Retinal pigment epithelial cell (primary cell): ENCODE results near the gene CELF6.

Source experiments
- DNase-seq: peaks from one replicate; pipeline ENCODE4 v3.0.0-alpha.2; 2010; ENCODE audit warnings: low read depth
- H3K4me3 ChIP-seq: 2 replicates; pipeline ENCODE4 v1.5.1; 2011; ENCODE audit warnings: mild to moderate bottlenecking, low read length, control low read depth, moderate library complexity
- CTCF ChIP-seq: conservative IDR thresholded peaks from 2 replicates; pipeline ENCODE4 v1.5.1; 2011; ENCODE audit warnings: low read depth, low read length, control low read depth, inconsistent platforms

Gene CELF6

DNA sequence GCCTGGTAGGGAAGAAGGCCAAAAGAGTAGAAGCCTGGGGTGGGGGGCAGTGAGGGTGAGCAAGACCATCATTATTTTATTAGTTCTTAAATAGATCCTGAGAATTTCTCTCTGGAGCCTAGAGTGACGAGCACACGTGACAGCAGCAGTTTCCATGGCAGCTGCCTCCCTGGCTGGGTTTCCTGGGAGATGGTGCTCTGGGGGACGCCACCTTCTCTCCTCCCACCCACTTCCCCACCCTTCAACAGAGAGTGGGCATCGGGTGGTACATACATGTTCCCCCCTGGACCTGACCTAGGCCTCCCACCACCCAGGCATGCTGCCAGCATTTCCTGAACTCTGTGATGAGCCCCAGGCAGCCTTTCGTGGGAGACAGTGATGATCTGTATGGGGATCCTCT is 12.9 kb downstream of the CELF6 start:
- no peak overlapping the region for H3K4me3 ChIP-seq
- DNase-seq = no peak
- no peak for TF ChIP-seq CTCF

- no peak for DNase-seq
- TF ChIP-seq CTCF = no peak
- no peak overlapping the region for H3K4me3 ChIP-seq
These were observed 13.7 kb downstream of the CELF6 start for GRCh38 chr15:72306211-72306785.

DNA sequence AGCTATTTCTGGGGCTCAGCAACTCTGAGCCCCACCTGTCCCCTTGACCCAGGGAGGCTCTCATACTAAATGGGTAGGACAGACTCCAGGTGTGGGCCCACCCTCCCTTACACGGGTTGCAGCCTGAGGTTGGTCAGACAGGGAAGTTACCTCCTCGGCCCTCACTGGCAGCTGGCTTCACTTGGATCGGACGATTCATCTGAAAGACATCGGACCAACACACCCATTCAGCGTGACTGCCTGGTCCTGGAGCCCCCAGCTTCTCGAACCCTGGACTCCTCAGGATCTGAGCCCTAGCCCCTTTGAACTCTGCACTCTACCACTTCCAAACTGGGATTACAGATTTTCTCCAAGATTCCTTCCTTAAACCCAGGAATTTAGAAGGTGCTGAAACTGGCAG is 15.4 kb downstream of the CELF6 start:
- H3K4me3 ChIP-seq = no peak overlapping the region
- DNase-seq = no peak
- TF ChIP-seq CTCF = no peak

- TF ChIP-seq CTCF = no peak
- H3K4me3 ChIP-seq = no peak overlapping the region
- DNase-seq = no peak
These were observed 17.0 kb downstream of the CELF6 start for GRCh38 chr15:72302955-72303354.

DNA sequence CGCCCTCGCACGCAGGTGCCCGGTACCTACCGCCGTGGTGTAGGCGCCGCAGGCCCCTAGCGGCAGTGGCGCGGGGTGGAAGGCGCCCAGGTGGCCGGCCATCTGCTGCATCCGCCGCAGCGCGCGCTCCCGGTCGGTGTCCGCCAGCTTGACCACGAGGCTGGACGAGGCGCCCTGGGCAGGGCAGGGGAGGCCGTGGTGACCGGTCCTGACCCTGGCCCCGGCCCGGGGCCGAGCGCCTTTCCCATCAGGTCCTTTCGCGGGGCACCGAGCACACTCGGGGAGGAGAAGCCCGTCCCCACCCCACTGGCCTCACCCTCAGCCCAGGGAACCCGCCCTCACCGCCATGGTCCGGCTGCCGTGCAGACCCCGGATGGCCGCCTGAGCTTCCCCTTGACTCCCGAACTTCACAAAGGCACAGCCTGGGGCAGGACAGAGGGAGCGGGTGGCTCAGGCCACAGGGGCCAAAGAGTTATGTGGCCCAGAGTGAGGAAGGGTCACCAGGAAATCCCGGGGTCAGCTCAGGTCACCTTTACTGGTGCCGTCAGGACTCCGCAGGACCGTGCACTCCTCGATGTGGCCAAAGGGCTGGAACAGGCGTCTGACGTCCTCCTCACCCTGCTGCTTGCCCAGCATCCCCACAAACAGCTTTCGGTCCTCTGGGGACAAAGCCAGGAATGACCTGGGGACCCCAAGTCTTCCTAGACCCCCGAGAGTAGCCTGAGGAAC is 30.2 kb downstream of the CELF6 start:
- no peak overlapping the region for H3K4me3 ChIP-seq
- no peak for TF ChIP-seq CTCF
- DNase-seq = no peak

DNA sequence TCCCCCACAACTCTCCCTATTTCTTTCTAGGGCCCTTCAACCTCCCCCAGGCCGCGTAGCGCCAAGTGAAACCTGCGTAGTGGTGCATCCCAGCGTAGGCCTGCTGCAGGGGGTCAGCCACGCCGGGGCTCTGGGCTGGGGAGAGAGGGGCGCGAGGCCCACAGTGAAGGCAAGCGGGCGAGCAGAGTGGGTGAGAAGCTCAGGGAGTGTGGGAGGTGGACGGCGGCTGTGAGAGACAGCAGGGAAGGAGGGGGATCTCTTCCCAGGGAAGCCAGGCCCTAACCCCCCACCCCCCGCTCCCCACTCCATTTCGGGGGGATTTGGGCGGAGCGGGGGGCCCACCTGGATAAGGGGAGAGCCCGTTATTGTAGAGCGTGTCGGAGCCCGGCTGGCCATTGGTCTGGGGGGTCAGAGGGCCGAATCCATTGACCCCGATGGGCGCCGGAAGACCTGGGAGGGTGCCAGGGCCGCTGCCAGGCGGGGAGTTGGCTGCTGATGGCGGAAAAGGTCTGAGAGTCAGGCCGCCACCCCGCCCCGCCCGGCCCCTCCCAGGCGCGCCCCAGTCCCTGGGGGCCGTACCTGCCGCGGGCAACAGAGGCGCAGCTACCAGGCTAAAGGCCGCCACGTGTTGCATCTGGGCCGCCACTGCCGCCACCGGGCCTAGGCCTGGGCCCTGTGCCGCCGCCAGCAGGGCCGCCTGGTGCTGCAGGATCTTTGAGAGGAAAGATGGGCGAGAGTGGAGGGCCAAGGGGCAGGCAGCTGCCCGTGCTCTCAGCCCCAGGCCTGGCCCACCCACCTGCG is 31.0 kb downstream of the CELF6 start:
- no peak overlapping the region for H3K4me3 ChIP-seq
- DNase-seq = no peak
- no peak for TF ChIP-seq CTCF
